ENCODE results near the gene RNU6-9.

DNA sequence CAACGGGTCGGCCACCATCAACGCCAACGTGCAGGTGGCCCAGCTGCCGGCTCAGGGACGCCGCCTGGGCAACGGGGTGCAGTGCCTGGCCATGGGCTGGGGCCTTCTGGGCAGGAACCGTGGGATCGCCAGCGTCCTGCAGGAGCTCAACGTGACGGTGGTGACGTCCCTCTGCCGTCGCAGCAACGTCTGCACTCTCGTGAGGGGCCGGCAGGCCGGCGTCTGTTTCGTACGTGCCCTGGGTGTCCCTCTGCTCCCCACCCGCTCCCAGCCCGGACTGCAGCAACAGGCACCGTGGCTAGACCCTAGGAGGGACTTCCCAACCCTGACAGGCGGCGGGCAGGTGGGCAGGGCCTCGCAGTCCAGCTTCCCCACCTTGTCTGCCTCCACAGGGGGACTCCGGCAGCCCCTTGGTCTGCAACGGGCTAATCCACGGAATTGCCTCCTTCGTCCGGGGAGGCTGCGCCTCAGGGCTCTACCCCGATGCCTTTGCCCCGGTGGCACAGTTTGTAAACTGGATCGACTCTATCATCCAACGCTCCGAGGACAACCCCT is 37.6 kb upstream of the RNU6-9 start:
- TF ChIP-seq, protein P1, sequence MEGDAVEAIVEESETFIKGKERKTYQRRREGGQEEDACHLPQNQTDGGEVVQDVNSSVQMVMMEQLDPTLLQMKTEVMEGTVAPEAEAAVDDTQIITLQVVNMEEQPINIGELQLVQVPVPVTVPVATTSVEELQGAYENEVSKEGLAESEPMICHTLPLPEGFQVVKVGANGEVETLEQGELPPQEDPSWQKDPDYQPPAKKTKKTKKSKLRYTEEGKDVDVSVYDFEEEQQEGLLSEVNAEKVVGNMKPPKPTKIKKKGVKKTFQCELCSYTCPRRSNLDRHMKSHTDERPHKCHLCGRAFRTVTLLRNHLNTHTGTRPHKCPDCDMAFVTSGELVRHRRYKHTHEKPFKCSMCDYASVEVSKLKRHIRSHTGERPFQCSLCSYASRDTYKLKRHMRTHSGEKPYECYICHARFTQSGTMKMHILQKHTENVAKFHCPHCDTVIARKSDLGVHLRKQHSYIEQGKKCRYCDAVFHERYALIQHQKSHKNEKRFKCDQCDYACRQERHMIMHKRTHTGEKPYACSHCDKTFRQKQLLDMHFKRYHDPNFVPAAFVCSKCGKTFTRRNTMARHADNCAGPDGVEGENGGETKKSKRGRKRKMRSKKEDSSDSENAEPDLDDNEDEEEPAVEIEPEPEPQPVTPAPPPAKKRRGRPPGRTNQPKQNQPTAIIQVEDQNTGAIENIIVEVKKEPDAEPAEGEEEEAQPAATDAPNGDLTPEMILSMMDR (IDR thresholded peaks at IDR 0.05), result no peak
- TF ChIP-seq POLR2AphosphoS5 (IDR thresholded peaks at IDR 0.05), result no peak
